ENCODE results near the gene HDAC9.

DNA sequence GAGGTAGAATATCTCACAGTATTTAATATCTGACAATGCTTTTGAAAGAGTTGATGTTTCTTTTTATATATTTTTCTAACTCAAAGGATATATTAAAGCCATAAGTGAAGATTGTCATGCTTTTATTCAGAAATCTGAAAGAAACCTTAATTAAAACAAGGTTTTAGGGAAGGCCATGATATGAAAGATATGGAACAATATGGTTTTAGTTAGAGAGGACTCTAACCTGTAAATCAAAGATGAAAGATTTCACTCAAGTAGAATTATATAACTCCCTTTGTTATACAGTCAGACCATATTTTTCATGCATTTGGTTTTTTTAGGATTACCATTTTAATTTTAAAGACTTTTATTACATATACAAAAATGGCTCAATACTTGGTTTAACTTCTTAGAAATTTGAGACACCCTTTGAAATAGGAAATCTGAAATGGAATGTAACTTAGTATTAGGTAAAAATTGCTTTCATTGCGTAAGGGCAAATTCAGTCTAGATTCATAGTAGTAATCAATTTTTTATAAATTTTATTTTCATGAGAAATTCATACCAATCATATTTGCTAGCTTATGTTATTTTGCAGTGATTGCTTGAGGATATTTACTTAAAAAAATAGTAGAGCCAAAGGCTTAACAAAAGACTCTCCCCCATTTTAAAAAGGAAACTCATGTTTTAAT is 502.1 kb downstream of the HDAC9 start:
- TF ChIP-seq ZNF274 (IDR thresholded peaks at IDR 0.05; ENCODE audit: low read depth, low read length) (no peak), POLR2A (IDR thresholded peaks at IDR 0.05; ENCODE audit: borderline replicate concordance, extremely low read depth, insufficient read depth, insufficient read length) (no peak), POLR2AphosphoS5 (IDR thresholded peaks at IDR 0.05; ENCODE audit: low read depth, low read length) (no peak), EZH2 (IDR thresholded peaks at IDR 0.05) (no peak), CEBPB (IDR thresholded peaks at IDR 0.05; ENCODE audit: low read depth) (no peak)
- TF ChIP-seq, protein P1, sequence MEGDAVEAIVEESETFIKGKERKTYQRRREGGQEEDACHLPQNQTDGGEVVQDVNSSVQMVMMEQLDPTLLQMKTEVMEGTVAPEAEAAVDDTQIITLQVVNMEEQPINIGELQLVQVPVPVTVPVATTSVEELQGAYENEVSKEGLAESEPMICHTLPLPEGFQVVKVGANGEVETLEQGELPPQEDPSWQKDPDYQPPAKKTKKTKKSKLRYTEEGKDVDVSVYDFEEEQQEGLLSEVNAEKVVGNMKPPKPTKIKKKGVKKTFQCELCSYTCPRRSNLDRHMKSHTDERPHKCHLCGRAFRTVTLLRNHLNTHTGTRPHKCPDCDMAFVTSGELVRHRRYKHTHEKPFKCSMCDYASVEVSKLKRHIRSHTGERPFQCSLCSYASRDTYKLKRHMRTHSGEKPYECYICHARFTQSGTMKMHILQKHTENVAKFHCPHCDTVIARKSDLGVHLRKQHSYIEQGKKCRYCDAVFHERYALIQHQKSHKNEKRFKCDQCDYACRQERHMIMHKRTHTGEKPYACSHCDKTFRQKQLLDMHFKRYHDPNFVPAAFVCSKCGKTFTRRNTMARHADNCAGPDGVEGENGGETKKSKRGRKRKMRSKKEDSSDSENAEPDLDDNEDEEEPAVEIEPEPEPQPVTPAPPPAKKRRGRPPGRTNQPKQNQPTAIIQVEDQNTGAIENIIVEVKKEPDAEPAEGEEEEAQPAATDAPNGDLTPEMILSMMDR (IDR thresholded peaks at IDR 0.05 in 2 of 3, conservative IDR thresholded peaks at IDR 0.05 in 1 of 3; ENCODE audit: borderline replicate concordance in 1 of 3, insufficient read depth in 1 of 3, low read depth in 2 of 3, low read length in 2 of 3): no peak
